ENCODE data around the gene BTF3. TPM values are rescaled to one million over a fixed set of nuclear protein-coding genes. Genes with fewer than 3 reads are reported as not detected.

The BTF3 gene
- total and polyA plus RNA-seq, 9 of the 15 experiments (the other 6 are each of a cell fraction or from before 2014, with no cell fraction given) = 534 to 1,637 (median 848) TPM

GRCh38 chr5:73482383-73483136, 15.7 kb upstream of the BTF3 start (continued):
- TF ChIP-seq ETV5 (CRISPR knock-in tag; IDR thresholded peaks at IDR 0.05; ENCODE audit: low read depth) (no peak), PHF8 (IDR thresholded peaks at IDR 0.05; ENCODE audit: borderline replicate concordance, low read length) (no peak), MECOM (CRISPR knock-in tag; IDR thresholded peaks at IDR 0.05) (no peak), ATF7 (IDR thresholded peaks at IDR 0.05) (0 out of 2 replicates have a peak, but pooled peaks have one; percentile 17), NFXL1 (CRISPR knock-in tag; IDR thresholded peaks at IDR 0.05) (no peak), GATAD2A (IDR thresholded peaks at IDR 0.05) (no peak), ZZZ3 (IDR thresholded peaks at IDR 0.05) (no peak), DIDO1 (tag; IDR thresholded peaks at IDR 0.05; ENCODE audit: low read depth) (no peak), CREBBP (IDR thresholded peaks at IDR 0.05; ENCODE audit: low read depth, low read length) (no peak), TOE1 (IDR thresholded peaks at IDR 0.05; ENCODE audit: borderline replicate concordance) (no peak), TOE1 (CRISPR knock-in tag; IDR thresholded peaks at IDR 0.05; ENCODE audit: borderline replicate concordance, low read depth) (no peak), ZNF445 (CRISPR knock-in tag; IDR thresholded peaks at IDR 0.05; ENCODE audit: low read depth) (no peak), STAG1 (CRISPR knock-in tag; IDR thresholded peaks at IDR 0.05; ENCODE audit: borderline replicate concordance) (no peak), GABPA (tag; conservative IDR thresholded peaks at IDR 0.05; ENCODE audit: low read depth) (no peak), HDAC1 (IDR thresholded peaks at IDR 0.05) (no peak), REST (IDR thresholded peaks at IDR 0.05; ENCODE audit: borderline replicate concordance) (no peak), REST (CRISPR knock-in tag; IDR thresholded peaks at IDR 0.05; ENCODE audit: low read depth) (no peak), CBFA2T3 (IDR thresholded peaks at IDR 0.05) (peak; percentile 82), ZNF134 (CRISPR knock-in tag; conservative IDR thresholded peaks at IDR 0.05) (no peak), MAFK (IDR thresholded peaks at IDR 0.05; ENCODE audit: low read length) (no peak), KLF16 (IDR thresholded peaks at IDR 0.05) (0 out of 2 replicates have a peak, but pooled peaks have one; percentile 38), MTA2 (IDR thresholded peaks at IDR 0.05; ENCODE audit: low read depth) (peak; percentile 54), SNIP1 (IDR thresholded peaks at IDR 0.05; ENCODE audit: low read depth) (no peak)
